GM18873 (cell line): Measurements from ENCODE around the gene MAFG.
A peak's percentile ranks its signal among the peaks of the same experiment; 100 is the strongest.

Source experiments
- ATAC-seq: cut with Tn5 transposase; IDR thresholded peaks from one replicate; pipeline ENCODE4 v1.9.1; 2021; ENCODE audit warnings: mild to moderate bottlenecking, moderate library complexity, moderate number of reproducible peaks; ENCODE audit not compliant: unreplicated experiment, low FRiP score

MAFG gene

GRCh38 chr17:81927653-81928543, at the start of gene MAFG:
Gene MAFG, minus strand, starts transcription at chr17:81927735. Its CDS starts 4,550 bp downstream, at chr17:81923185.
- ATAC-seq, result peak; percentile 57

GRCh38 chr17:81976332-81977210, 49.0 kb upstream of the MAFG start:
- ATAC-seq, result peak; percentile 17

GRCh38 chr17:81973432-81973831, 45.9 kb upstream of the MAFG start:
- no peak for ATAC-seq

- ATAC-seq, result no peak
Observed at GRCh38 chr17:81968850-81969812, 41.6 kb upstream of the MAFG start.

- ATAC-seq, result no peak
Observed at GRCh38 chr17:81968396-81968745, 40.8 kb upstream of the MAFG start.

- ATAC-seq, result no peak
Observed at GRCh38 chr17:81967533-81968395, 40.2 kb upstream of the MAFG start.

GRCh38 chr17:81967244-81967532, 39.7 kb upstream of the MAFG start:
- ATAC-seq, result no peak

- no peak for ATAC-seq
Observed at GRCh38 chr17:81966343-81967243, 39.1 kb upstream of the MAFG start.

- ATAC-seq, result no peak
Observed at GRCh38 chr17:81964081-81964849, 36.7 kb upstream of the MAFG start.

GRCh38 chr17:81962499-81963441, 35.2 kb upstream of the MAFG start:
- no peak for ATAC-seq

GRCh38 chr17:81961521-81962498, 34.3 kb upstream of the MAFG start:
- no peak for ATAC-seq

- ATAC-seq, result no peak
Observed at GRCh38 chr17:81961087-81961511, 33.6 kb upstream of the MAFG start, which contains the start of gene NOTUM. Gene NOTUM, minus strand, starts transcription at chr17:81961187. Its CDS starts 278 bp downstream, at chr17:81960909.

GRCh38 chr17:81960130-81960958, 32.8 kb upstream of the MAFG start:
- ATAC-seq, result no peak

- no peak for ATAC-seq
Observed at GRCh38 chr17:81959362-81960129, 32.0 kb upstream of the MAFG start.
